ENCODE data around the gene UBL7.

UBL7 gene

DNA sequence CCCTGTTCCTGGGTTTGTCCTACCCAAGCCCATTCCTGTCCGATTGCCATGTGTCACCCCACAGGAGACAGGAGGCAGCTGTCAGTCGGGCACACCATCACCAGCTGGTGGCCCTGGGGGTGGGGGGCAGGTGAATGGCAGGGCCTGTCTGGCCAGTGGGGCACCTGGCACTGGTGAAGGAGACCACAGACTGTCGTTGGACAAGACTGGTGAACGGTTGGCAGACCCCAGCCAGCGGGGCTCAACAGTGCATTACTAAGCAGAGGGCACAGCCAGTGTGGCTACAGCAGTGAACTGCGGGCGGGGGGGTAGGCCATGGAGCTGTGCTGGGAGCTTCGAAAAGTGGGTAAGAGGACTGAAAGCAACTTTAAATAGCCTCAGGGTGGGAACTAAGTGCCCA, 29.3 kb downstream of the UBL7 start:
- Histone ChIP-seq H3K27ac (no peak overlapping the region), H3K4me3 (peak overlapping the region; percentile 97)
- TF ChIP-seq, protein P1, sequence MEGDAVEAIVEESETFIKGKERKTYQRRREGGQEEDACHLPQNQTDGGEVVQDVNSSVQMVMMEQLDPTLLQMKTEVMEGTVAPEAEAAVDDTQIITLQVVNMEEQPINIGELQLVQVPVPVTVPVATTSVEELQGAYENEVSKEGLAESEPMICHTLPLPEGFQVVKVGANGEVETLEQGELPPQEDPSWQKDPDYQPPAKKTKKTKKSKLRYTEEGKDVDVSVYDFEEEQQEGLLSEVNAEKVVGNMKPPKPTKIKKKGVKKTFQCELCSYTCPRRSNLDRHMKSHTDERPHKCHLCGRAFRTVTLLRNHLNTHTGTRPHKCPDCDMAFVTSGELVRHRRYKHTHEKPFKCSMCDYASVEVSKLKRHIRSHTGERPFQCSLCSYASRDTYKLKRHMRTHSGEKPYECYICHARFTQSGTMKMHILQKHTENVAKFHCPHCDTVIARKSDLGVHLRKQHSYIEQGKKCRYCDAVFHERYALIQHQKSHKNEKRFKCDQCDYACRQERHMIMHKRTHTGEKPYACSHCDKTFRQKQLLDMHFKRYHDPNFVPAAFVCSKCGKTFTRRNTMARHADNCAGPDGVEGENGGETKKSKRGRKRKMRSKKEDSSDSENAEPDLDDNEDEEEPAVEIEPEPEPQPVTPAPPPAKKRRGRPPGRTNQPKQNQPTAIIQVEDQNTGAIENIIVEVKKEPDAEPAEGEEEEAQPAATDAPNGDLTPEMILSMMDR (IDR thresholded peaks at IDR 0.05), result no peak
- no peak for DNase-seq (ENCODE audit: low spot score)

DNA sequence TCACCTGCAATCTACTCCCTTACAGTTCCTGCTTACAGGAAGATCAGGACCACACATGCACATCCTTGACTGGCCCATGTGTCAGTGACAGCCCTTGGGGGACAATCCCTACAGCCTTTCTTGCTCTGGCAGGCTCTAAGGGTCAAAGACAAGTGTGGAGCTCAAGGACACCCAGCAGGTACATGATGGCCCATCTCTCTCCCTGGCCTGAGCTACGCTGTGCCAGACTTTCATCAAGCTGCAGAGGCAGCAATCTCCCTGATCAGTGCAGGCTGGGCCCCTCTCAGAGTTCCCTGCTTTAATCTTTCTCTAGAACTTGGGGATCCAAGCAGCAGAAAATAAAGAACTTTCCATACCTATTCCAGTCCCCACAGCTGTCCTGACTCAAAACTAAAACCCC, 29.8 kb downstream of the UBL7 start:
- no peak for DNase-seq (ENCODE audit: low spot score)
- no peak overlapping the region for H3K27ac ChIP-seq
- TF ChIP-seq, protein P1 (IDR thresholded peaks at IDR 0.05), result no peak
- no peak overlapping the region for H3K4me3 ChIP-seq

DNA sequence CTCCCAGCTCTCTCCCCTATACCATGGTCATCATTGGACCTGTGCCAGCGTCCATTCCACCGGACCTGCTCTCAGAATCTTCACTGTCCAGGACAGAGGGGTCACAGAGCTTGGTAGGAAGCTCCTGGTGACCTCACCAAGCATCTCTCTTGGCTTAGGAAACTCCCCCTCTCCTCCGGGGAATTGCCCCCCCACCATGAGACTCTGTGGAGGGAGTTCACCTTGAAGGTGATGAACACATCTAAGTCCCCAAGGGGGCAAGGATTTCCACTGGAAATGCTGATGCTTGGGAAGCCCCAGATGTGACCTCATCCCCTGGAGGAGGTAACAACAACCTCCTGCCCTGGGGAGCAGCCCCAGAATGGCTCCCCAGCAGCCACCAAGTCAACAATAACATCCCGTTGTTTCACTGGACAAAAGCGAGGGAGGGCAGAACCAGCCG, 30.4 kb downstream of the UBL7 start:
- Histone ChIP-seq H3K4me3 (no peak overlapping the region), H3K27ac (no peak overlapping the region)
- DNase-seq (ENCODE audit: low spot score), result no peak
- TF ChIP-seq, protein P1 (IDR thresholded peaks at IDR 0.05), result no peak

DNA sequence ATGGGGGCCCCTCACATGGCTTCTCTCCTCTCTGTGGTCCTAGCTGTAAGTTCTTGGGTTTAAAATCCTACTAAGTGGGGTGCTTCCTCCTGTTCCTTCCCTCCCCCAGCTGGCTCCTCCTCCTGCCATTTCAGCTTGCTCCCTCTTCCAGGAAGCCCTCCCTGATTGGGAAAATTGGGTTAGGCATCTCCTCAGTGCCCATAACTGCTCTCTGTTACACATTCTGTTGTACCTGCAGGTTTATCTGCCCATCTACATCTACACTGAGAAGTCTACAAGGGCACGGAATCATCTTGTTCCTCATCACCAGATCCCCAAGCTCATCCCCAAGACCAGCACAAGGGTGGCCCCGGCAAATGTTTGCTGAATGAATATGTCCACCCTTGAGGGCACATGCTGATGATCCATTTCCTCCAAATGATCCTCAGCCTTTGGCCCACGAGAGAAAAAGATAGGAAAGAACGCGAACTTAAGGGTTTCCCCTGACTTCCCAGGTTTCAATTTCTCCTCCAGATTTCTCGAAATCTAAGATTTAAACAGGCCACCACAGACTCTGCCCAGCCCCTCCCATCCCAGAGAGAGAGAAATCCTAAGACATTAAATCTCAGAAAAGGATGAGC, 31.1 kb downstream of the UBL7 start:
- TF ChIP-seq, protein P1 (IDR thresholded peaks at IDR 0.05), result no peak
- no peak overlapping the region for H3K27ac ChIP-seq
- DNase-seq (ENCODE audit: low spot score), result no peak
- no peak overlapping the region for H3K4me3 ChIP-seq

DNA sequence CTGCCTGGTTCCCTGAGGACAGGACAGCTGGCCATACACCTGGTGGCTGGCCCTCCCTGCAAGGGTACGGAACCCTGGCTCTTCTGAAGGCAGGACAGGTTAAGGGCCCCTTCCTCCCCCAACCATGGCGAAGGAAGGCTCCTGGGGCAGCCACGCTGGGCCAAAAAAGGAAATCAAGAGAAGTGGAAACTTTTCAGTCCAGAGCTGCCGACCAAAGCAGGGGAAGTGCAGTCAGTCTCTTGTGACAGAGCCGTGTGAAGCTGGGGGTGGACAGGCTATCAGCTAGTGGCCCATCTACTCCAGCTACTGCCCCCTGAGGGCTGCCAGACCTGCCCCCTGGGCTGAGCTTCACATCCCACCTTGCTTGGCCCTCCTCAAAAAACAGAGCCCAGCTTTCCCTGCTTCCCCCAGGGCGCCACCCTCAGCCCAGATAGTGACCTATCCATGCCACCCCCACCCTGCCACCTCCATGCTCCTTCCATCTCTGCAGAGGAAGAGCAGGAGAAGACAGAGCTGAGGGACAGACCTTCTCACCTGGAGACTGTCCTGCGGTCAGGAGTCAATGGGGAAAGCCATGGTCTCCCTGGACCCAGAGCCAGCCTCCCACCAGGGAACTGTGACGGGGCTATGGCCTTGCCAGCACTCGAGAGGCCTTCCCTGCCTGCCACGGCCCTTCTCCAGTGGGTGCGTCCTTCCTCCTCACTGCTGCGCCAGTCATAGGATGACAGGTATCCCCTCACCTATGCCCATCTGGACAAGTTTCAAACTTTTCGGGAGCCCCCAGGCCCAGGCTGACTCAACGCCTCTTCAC, 31.8 kb downstream of the UBL7 start:
- no peak for DNase-seq (ENCODE audit: low spot score)
- H3K4me3 ChIP-seq, result no peak overlapping the region
- TF ChIP-seq, protein P1 (IDR thresholded peaks at IDR 0.05), result no peak
- peak overlapping the region in 1 of 2 donors; percentile 43 for H3K27ac ChIP-seq

DNA sequence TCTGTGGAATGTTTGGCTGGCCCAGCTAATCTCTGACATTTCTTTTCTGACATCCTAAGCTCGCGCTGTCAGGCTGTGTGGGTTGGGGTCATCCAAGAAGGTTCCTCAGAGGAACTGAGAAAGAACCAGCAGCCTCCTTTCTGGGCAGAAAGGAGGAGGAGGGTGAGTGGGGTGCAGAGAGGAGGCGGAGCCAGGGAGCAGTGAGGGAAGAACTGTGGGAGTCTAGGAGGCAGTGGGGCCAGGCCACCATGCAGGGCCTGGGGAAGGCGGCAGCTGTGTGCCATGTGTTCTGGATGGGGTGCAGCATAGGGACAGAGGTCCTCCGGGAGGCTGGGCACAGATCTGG, 32.5 kb downstream of the UBL7 start:
- TF ChIP-seq, protein P1 (IDR thresholded peaks at IDR 0.05), result no peak
- peak overlapping the region in 1 of 2 donors; percentile 43 for H3K27ac ChIP-seq
- DNase-seq (ENCODE audit: low spot score), result no peak
- H3K4me3 ChIP-seq, result no peak overlapping the region
